GM11168 (cell line): ENCODE measurements around the gene PRM3.

Source experiments
- in situ Hi-C: fragments of 300-500 bp; cut with MboI; formaldehyde crosslinking; loops from one replicate; pipeline ENCODE4 v1.12.0; 2022; ENCODE audit warnings: low sequenced_read_pairs; ENCODE audit not compliant: unreplicated experiment

Gene PRM3

GRCh38 chr16:11272921-11273720 lies at the start of gene PRM3:
Gene PRM3 (minus strand): TSS chr16:11273629. CDS start chr16:11273595, 34 bp downstream.
- in situ Hi-C loops = loop anchor here (10.0 kb wide), 1 partner anchor 82 kb away; no protein-coding TSS in a partner anchor

GRCh38 chr16:11322823-11323222 lies 49.4 kb upstream of the PRM3 start:
- in situ Hi-C loops = no loop called here

GRCh38 chr16:11321662-11322061 lies 48.2 kb upstream of the PRM3 start:
- in situ Hi-C loops = no loop called here

GRCh38 chr16:11320170-11320569 lies 46.7 kb upstream of the PRM3 start:
- in situ Hi-C loops = no loop called here

- in situ Hi-C loops = no loop called here
These were observed 46.2 kb upstream of the PRM3 start for GRCh38 chr16:11319529-11320146.

GRCh38 chr16:11318817-11319216 lies 45.4 kb upstream of the PRM3 start:
- in situ Hi-C loops = no loop called here

- in situ Hi-C loops = no loop called here
These were observed 43.0 kb upstream of the PRM3 start for GRCh38 chr16:11316331-11317015.

- in situ Hi-C loops = no loop called here
These were observed 42.1 kb upstream of the PRM3 start for GRCh38 chr16:11315510-11315909.

- in situ Hi-C loops = no loop called here
These were observed 41.0 kb upstream of the PRM3 start for GRCh38 chr16:11314309-11314894.

GRCh38 chr16:11313493-11314308 lies 40.3 kb upstream of the PRM3 start:
- in situ Hi-C loops = no loop called here

- in situ Hi-C loops = no loop called here
These were observed 39.5 kb upstream of the PRM3 start for GRCh38 chr16:11312718-11313492.

GRCh38 chr16:11310997-11311561 lies 37.6 kb upstream of the PRM3 start:
- in situ Hi-C loops = no loop called here

GRCh38 chr16:11310634-11310977 lies 37.2 kb upstream of the PRM3 start:
- in situ Hi-C loops = no loop called here

GRCh38 chr16:11309895-11310633 lies 36.6 kb upstream of the PRM3 start:
- in situ Hi-C loops = no loop called here

- in situ Hi-C loops = no loop called here
These were observed 35.3 kb upstream of the PRM3 start for GRCh38 chr16:11308493-11309283.

GRCh38 chr16:11307639-11308492 lies 34.4 kb upstream of the PRM3 start:
- in situ Hi-C loops = no loop called here
